ACC112 (cell line): ENCODE data around the gene HNRNPA3.

Source experiments
- H2AFZ ChIP-seq: fragments of 200-600 bp; sonication (generic); one replicate; pipeline ENCODE4 v1.6.0; 2017; ENCODE audit warnings: antibody characterized with exemption, low read length; ENCODE audit not compliant: unreplicated experiment
- H3K27ac ChIP-seq: fragments of 200-600 bp; sonication (generic); 2 replicates; pipeline ENCODE4 v1.5.1; 2014; ENCODE audit warnings: low read depth, mild to moderate bottlenecking, antibody characterized with exemption, low read length, moderate library complexity
- H3K27me3 ChIP-seq: fragments of 200-600 bp; sonication (generic); 2 replicates; pipeline ENCODE4 v1.6.1; 2014; ENCODE audit warnings: mild to moderate bottlenecking, antibody characterized with exemption, low read length, moderate library complexity, mixed read lengths; ENCODE audit not compliant: insufficient read depth
- H3K36me3 ChIP-seq: fragments of 200-600 bp; sonication (generic); 2 replicates; pipeline ENCODE4 v1.6.1; 2016; ENCODE audit warnings: mild to moderate bottlenecking, antibody characterized with exemption, low read length, moderate library complexity, mixed read lengths; ENCODE audit not compliant: insufficient read depth
- H3K4me1 ChIP-seq: fragments of 200-600 bp; sonication (generic); one replicate; pipeline ENCODE4 v1.6.1; 2016; ENCODE audit warnings: low read length, mixed read lengths; ENCODE audit not compliant: insufficient read depth, unreplicated experiment, control insufficient read depth
- H3K4me3 ChIP-seq: fragments of 200-600 bp; sonication (generic); 2 replicates; pipeline ENCODE4 v1.5.1; 2014; ENCODE audit warnings: mild to moderate bottlenecking, low read depth, low read length
- H3K79me2 ChIP-seq: fragments of 200-600 bp; sonication (generic); one replicate; pipeline ENCODE4 v1.6.0; 2016; ENCODE audit warnings: low read length; ENCODE audit not compliant: control insufficient read depth, unreplicated experiment, insufficient read depth

Gene HNRNPA3

DNA sequence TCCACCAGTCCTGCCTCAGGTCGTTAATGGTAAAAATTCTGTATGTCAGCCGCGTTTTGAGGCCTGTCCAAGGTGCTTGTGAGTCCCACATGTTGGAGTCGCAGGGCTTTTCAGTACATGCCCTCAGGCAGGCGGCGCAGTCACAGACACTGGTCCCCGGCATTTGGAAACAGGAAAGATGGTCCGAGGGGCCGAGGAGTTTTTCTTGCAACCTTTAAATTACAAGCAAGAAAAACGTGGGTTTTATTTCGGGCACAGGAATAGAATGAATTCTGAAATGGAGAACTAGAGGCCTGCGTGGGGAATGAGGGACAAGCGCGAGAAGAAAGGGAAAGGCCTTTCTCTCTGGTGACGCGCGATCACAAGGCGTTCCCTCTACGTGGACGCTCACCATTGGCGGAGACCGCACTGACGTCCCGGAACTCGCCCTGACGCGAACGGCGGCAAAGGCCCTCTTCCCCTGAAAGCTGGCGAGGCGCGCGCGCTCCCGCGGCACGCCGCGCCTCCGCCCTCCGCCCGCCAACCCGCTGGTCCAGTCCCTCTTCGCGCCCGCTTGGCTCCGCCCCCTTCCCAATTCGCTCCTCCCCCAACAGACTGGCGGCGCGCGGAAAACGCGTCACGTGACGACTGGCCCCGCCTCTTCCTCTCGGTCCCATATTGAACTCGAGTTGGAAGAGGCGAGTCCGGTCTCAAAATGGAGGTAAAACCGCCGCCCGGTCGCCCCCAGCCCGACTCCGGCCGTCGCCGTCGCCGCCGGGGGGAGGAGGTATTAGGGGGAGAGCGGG lies at the start of gene HNRNPA3:
TSS of gene HNRNPA3 (plus strand) at position 689 of the 785 bp plus-strand sequence. CDS start at position 695, 6 bp downstream.
- H3K4me1 ChIP-seq = peaks cover 33% of the 10 kb centered on the region
- no peaks in the 10 kb centered on the region for H3K27me3 ChIP-seq
- no peak within 1 kb of the TSS for H2AFZ ChIP-seq
- H3K27ac ChIP-seq = peak within 1 kb of the TSS; percentile 98
- H3K79me2 ChIP-seq = peaks cover 59% of the 10 kb centered on the region
- peak within 1 kb of the TSS; percentile 89 for H3K4me3 ChIP-seq
- H3K36me3 ChIP-seq = peaks cover 29% of the 10 kb centered on the region

DNA sequence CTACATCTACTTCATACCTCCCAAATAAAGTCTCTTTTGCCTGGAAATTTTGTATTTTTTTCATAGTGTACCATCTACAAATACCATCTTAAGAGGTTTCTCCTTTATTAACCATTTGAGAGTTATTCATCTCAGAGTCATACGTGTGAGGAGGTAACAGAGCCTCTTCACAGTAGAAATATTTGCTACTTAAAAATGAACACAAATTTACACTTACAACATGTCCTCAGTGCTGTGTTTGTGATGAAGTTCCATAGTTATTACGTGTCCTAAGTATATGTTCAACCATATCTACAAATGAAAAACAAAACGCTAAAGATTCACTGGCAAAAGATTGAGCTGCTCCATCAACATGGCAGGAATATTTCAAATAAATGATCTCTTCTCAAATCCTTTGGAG lies 48.5 kb upstream of the HNRNPA3 start:
- Histone ChIP-seq H3K27ac (peak overlapping the region; percentile 87), H3K27me3 (no peaks in the 10 kb centered on the region), H3K36me3 (no peaks in the 10 kb centered on the region), H2AFZ (peak overlapping the region; percentile 91), H3K79me2 (no peaks in the 10 kb centered on the region), H3K4me3 (peak overlapping the region; percentile 69), H3K4me1 (peaks cover 44% of the 10 kb centered on the region)

DNA sequence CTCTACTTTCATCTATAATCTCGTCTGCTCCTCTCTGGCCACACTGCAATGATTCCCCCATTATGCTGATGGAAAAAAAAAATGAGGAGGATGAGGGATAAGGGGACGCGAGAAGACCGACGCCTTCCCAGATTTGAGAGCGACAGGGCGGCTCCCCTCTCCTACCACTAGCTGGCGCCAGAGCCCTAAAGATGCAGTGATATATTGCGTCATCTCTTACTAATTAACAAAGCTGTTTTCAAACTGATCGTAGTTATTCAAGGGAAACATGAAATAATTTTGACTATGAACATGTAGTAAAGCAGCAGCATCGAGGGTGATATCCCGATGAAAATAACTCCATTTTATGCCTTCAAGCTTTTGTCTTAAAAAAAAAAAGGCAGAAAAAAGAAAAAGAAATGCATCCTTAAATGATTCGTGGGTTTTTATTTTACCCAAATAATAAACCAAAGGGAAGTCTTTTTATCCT lies 48.0 kb upstream of the HNRNPA3 start:
- peak overlapping the region; percentile 87 for H3K27ac ChIP-seq
- H3K4me3 ChIP-seq = peak overlapping the region; percentile 69
- no peaks in the 10 kb centered on the region for H3K79me2 ChIP-seq
- H3K4me1 ChIP-seq = peaks cover 44% of the 10 kb centered on the region
- H3K27me3 ChIP-seq = no peaks in the 10 kb centered on the region
- peak overlapping the region; percentile 99 for H2AFZ ChIP-seq
- H3K36me3 ChIP-seq = no peaks in the 10 kb centered on the region

- Histone ChIP-seq H3K79me2 (no peaks in the 10 kb centered on the region), H3K4me3 (peak overlapping the region; percentile 69), H3K4me1 (peaks cover 49% of the 10 kb centered on the region), H3K27ac (peak overlapping the region; percentile 87), H2AFZ (peak overlapping the region; percentile 99), H3K36me3 (no peaks in the 10 kb centered on the region), H3K27me3 (no peaks in the 10 kb centered on the region)
Observed at GRCh38 chr2:177165061-177165583, 47.5 kb upstream of the HNRNPA3 start.

DNA sequence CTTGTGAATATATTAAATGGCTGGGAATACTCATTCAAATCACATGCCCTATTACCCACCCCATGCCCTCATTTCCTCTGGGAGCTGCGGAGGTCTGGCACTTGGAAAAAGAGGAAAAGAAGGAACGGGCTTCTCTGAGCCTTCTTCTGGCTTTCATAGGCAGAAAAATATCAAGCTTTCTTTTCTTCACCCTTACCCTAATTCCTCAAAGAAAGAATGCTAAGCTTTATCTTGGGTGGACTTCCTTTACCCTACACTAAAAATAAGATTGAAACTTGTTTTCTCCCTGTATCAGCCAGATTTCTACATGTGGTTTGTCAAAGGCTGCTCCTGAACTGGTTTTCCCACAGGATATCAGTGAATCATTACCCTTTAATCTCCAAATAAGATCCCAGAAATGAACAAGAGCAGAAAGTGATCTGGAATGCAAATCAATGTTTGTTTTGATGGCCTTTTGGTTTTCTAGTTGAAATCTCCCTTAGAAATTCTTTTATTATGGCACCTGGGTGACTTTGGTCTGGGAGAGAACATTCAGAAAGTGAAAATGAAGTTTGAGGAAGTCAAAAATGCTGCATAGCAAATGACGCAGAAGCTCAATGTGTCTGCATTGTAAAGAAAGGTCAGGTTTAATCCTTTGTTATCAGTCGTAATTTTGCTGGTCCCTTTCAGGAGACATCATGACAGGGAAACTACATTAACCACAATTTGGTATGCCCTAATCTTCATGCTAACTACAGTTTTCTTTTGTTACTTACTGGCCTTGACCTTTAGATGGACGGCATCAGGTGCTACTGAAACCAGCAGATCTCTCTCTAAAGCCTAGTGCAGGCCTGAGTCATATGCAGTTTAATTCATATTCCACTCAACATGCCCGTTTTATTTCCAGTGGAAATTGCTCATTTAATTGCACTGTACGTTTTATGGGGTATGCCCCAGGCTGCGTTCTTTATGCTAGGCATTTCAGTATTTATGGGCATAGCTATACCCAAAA lies 46.6 kb upstream of the HNRNPA3 start:
- H2AFZ ChIP-seq = peak overlapping the region; percentile 99
- no peaks in the 10 kb centered on the region for H3K36me3 ChIP-seq
- H3K4me1 ChIP-seq = peaks cover 55% of the 10 kb centered on the region
- no peaks in the 10 kb centered on the region for H3K27me3 ChIP-seq
- peak overlapping the region; percentile 87 for H3K27ac ChIP-seq
- no peaks in the 10 kb centered on the region for H3K79me2 ChIP-seq
- peak overlapping the region; percentile 69 for H3K4me3 ChIP-seq

- H3K27ac ChIP-seq = no peak overlapping the region
- H3K4me1 ChIP-seq = peaks cover 52% of the 10 kb centered on the region
Observed at GRCh38 chr2:177169810-177170514, 42.6 kb upstream of the HNRNPA3 start.

GRCh38 chr2:177171418-177171865 lies 41.2 kb upstream of the HNRNPA3 start:
- H3K27ac ChIP-seq = no peak overlapping the region
- H3K4me3 ChIP-seq = no peak overlapping the region
- no peaks in the 10 kb centered on the region for H3K79me2 ChIP-seq
- H3K36me3 ChIP-seq = no peaks in the 10 kb centered on the region
- peaks cover 42% of the 10 kb centered on the region for H3K4me1 ChIP-seq
- no peaks in the 10 kb centered on the region for H3K27me3 ChIP-seq
- no peak overlapping the region for H2AFZ ChIP-seq

More at GRCh38 chr2:177169810-177170514, 42.6 kb upstream of the HNRNPA3 start:
- no peak overlapping the region for H2AFZ ChIP-seq
- H3K79me2 ChIP-seq = no peaks in the 10 kb centered on the region
- H3K36me3 ChIP-seq = no peaks in the 10 kb centered on the region
- no peak overlapping the region for H3K4me3 ChIP-seq
- H3K27me3 ChIP-seq = no peaks in the 10 kb centered on the region

DNA sequence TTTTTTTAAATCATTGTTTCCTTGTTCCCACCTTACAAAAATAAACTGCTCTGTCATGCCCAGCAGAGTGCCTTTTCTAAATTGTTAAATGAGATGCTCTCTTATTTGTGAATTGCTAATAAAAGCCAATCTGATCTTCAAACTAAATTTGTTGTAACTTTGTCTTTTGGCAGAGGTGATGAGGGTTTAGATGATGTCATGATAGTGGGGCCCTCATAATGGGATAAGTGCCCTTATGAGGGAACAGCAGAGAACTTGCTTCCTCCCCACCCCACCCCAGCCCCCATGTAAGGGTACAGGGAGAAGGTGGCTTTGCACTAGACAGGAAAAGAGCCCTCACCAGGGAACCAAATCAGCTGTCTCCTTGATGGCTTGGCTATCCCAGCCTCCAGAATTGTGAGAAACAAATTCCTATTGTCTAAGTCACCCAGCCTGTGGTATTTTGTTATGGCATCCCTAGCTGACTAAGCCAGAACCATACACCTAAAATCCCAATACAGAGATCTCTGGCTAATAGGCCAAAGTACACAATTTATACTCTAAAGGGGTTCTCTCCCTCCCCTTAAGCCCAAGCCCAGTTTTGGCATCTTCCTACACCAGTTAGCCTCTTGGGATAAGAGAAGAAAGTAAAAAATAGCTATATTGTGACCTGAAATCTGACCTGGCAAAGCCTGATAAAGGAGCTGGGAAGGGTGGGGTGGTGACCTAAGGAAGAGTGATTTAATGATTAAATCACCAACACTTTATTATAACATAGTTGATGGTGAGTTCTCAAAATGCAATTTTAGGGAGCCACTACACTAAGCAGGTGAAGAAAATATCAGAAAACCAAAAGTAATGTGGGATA lies 40.3 kb upstream of the HNRNPA3 start:
- Histone ChIP-seq H3K4me1 (peaks cover 39% of the 10 kb centered on the region), H2AFZ (no peak overlapping the region), H3K27ac (peak overlapping the region; percentile 60), H3K4me3 (no peak overlapping the region), H3K27me3 (no peaks in the 10 kb centered on the region), H3K36me3 (no peaks in the 10 kb centered on the region), H3K79me2 (no peaks in the 10 kb centered on the region)

DNA sequence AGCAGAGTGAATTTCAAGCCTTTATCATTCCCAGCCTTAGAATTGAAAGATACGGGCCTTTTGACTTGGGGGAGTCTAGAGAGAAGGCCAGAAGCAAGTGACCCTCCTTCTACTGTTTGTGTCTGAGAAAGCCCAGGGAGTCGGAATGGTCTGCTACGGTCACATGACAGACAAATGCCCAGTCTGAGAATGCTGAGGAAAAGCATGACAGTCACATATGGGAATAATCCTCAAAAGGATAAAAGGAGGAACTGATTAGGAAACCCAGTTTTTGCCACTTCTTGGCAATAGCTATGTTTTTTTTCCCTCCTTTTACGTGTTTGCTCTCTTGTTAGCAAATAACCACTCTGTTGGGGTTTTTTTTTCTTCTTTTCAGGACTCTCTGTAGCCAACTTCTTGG lies 38.1 kb upstream of the HNRNPA3 start:
- H3K4me1 ChIP-seq = peaks cover 30% of the 10 kb centered on the region
- H3K27ac ChIP-seq = no peak overlapping the region
- H3K36me3 ChIP-seq = no peaks in the 10 kb centered on the region
- no peak overlapping the region for H2AFZ ChIP-seq
- no peak overlapping the region for H3K4me3 ChIP-seq
- no peaks in the 10 kb centered on the region for H3K79me2 ChIP-seq
- no peaks in the 10 kb centered on the region for H3K27me3 ChIP-seq
